Testis (tissue), 3 donors: ENCODE results near the gene POLD4. TPM values are rescaled to one million over a fixed set of nuclear protein-coding genes. Genes with fewer than 3 reads are reported as not detected.

ENCODE experiments used
- DNase-seq: peaks from one replicate; pipeline ENCODE4 v3.0.0-alpha.2; 2019
- H3K27ac ChIP-seq, 2 donors: fragments of 200-600 bp; sonication (generic); one replicate each; pipeline ENCODE4 v1.5.1; 2019
- H3K27me3 ChIP-seq: fragments of 200-600 bp; sonication (generic); one replicate; pipeline ENCODE4 v1.5.1; 2019
- H3K36me3 ChIP-seq: fragments of 200-600 bp; sonication (generic); one replicate; pipeline ENCODE4 v1.5.1; 2017; ENCODE audit warnings: low read depth; ENCODE audit errors: missing control alignments
- H3K4me1 ChIP-seq: fragments of 200-600 bp; sonication (generic); one replicate; pipeline ENCODE4 v1.5.1; 2019
- H3K4me3 ChIP-seq, 2 donors: fragments of 200-600 bp; sonication (generic); one replicate each; pipeline ENCODE4 v1.5.1; 2017 to 2019
- H3K9me3 ChIP-seq: fragments of 200-600 bp; sonication (generic); one replicate; pipeline ENCODE4 v1.5.1; 2017
- CTCF ChIP-seq, 3 experiments: fragments of 450-650 bp in 2 of 3; fragments of 200-600 bp in 1 of 3; sonication (generic) in 1 of 3; IDR thresholded peaks; one replicate each; pipeline ENCODE4 v1.5.1; 2016 to 2019; ENCODE audit warnings: antibody characterized with exemption in 3 of 3, mild to moderate bottlenecking in 2 of 3, moderate library complexity in 1 of 3
- POLR2A ChIP-seq: fragments of 450-650 bp; IDR thresholded peaks from one replicate; pipeline ENCODE4 v1.6.1; 2017; ENCODE audit warnings: antibody characterized with exemption, mild to moderate bottlenecking, moderate library complexity
- WGBS, 2 donors: methylation state at CpG; one replicate each; pipeline ENCODE4 v1.1.5; 2018; 5-methylcytosine and 5-hydroxymethylcytosine counted together
- intact Hi-C: fragments of 100-400 bp; cut with DNase I; formaldehyde crosslinking; loops from one replicate; pipeline ENCODE4 v1.15.1; 2023; ENCODE audit warnings: low total_unique reads
- polyA plus RNA-seq: library from polyadenylated mRNA; stranded (reverse); fragments of 350-450 nt; fragmentation: Illumina TruSeq; extraction: RNeasy Lipid Tissue Mini Kit (QIAGEN cat#74804); gene quantifications from one replicate; pipeline ENCODE4 v1.2.3, GENCODE V29; 2014; ENCODE audit warnings: low read depth, low replicate concordance; ENCODE audit not compliant: insufficient read depth
- small RNA-seq, 2 donors: library from RNA; depleted of rRNA; stranded (forward); fragments of <200 nt; gene quantifications; one replicate each; pipeline ENCODE3, GENCODE V24; 2016
- total RNA-seq, 2 donors: library from RNA; depleted of rRNA; stranded (reverse); fragments of >200 nt; gene quantifications; one replicate each; pipeline ENCODE4 v1.2.3, GENCODE V29; 2016

POLD4 gene
- total and polyA plus RNA-seq, 3 donors from 2014 or later: 53.8 to 59.1 (median 54.6) TPM

- WGBS, 2 donors: 68 to 81% methylated on average over 13 to 15 of the region's 15 CpGs
- Histone ChIP-seq H3K27me3 (no peaks in the 10 kb centered on the region), H3K9me3 (no peaks in the 10 kb centered on the region), H3K4me3 (no peak overlapping the region), H3K4me1 (peaks cover 20% of the 10 kb centered on the region), H3K27ac (no peak overlapping the region), H3K36me3 (no peaks in the 10 kb centered on the region)
- TF ChIP-seq POLR2A: no peak
- no peak for TF ChIP-seq CTCF (IDR thresholded peaks at IDR 0.05)
- intact Hi-C loops: no loop called here
- no peak for DNase-seq
Observed at GRCh38 chr11:67301951-67302516, 51.3 kb downstream of the POLD4 start.

GRCh38 chr11:67301313-67301921 lies 51.9 kb downstream of the POLD4 start:
- 90 to 96% methylated on average over 16 to 28 of the region's 28 CpGs for WGBS, 2 donors
- H3K4me3 ChIP-seq: no peak overlapping the region
- no peak overlapping the region for H3K27ac ChIP-seq

More at GRCh38 chr11:67301313-67301921, 51.9 kb downstream of the POLD4 start:
- no peak for DNase-seq
- TF ChIP-seq CTCF (IDR thresholded peaks at IDR 0.05) (no peak), POLR2A (no peak)
- intact Hi-C loops: no loop called here
- Histone ChIP-seq H3K9me3 (no peaks in the 10 kb centered on the region), H3K4me1 (peaks cover 20% of the 10 kb centered on the region), H3K36me3 (no peaks in the 10 kb centered on the region), H3K27me3 (no peaks in the 10 kb centered on the region)

Small RNA genes lying within 50 kb of the gene (small RNA-seq; reads per million reads assigned to genes)
- gene RN7SKP239 (0 to 0.09 reads per million in 2 donors), gene RNU6-1238P (0 reads per million in 2 donors)

Other genes with a start within 250 kb of the POLD4 start
- 100 to 1,000 TPM; 142 to 169 TPM for gene KDM2A, start 234.3 kb downstream of the POLD4 start, total RNA-seq
- 106 TPM for gene KDM2A, start 234.3 kb downstream of the POLD4 start, polyA plus RNA-seq
- gene GRK2, start 87.1 kb downstream of the POLD4 start, total RNA-seq: 10 to 100 TPM; 64.3 to 87.6 TPM
- 45.6 TPM for gene GRK2, start 87.1 kb downstream of the POLD4 start, polyA plus RNA-seq
- gene ANKRD13D, start 64.2 kb downstream of the POLD4 start, total RNA-seq: 10 to 100 TPM; 66.2 to 73.3 TPM
- 32.8 TPM for gene ANKRD13D, start 64.2 kb downstream of the POLD4 start, polyA plus RNA-seq
- gene SSH3, start 50.0 kb downstream of the POLD4 start, total RNA-seq: 1 to 10 TPM; 6.9 to 9.8 TPM
- 8.6 TPM for gene SSH3, start 50.0 kb downstream of the POLD4 start, polyA plus RNA-seq
- gene CLCF1, start 20.1 kb upstream of the POLD4 start, total RNA-seq: 1 to 10 TPM; 3.7 to 6.8 TPM
- 2.7 TPM for gene CLCF1, start 20.1 kb upstream of the POLD4 start, polyA plus RNA-seq
- gene RAD9A, start 38.4 kb upstream of the POLD4 start, total RNA-seq: 10 to 100 TPM; 35.8 to 46.2 TPM
- gene RAD9A, start 38.4 kb upstream of the POLD4 start, polyA plus RNA-seq: 25.7 TPM
- 100 to 1,000 TPM; 100 to 129 TPM for gene PPP1CA, start 48.3 kb upstream of the POLD4 start, total RNA-seq
- 79.7 TPM for gene PPP1CA, start 48.3 kb upstream of the POLD4 start, polyA plus RNA-seq
- 1 to 10 TPM; 1.8 to 3.8 TPM for gene TBC1D10C, start 50.5 kb upstream of the POLD4 start, total RNA-seq
- 3.3 TPM for gene TBC1D10C, start 50.5 kb upstream of the POLD4 start, polyA plus RNA-seq
- 1 to 10 TPM in 1 of 2 donors, under 1 TPM in 1; 0.74 to 1.3 TPM for gene CARNS1, start 62.1 kb upstream of the POLD4 start, total RNA-seq
- gene CARNS1, start 62.1 kb upstream of the POLD4 start, polyA plus RNA-seq: 1.6 TPM
- 10 to 100 TPM; 46.5 to 47.4 TPM for gene RPS6KB2, start 74.9 kb upstream of the POLD4 start, total RNA-seq
- gene RPS6KB2, start 74.9 kb upstream of the POLD4 start, polyA plus RNA-seq: 30.1 TPM
- gene PTPRCAP, start 84.1 kb upstream of the POLD4 start, total RNA-seq: 1 to 10 TPM; 3.1 to 5.2 TPM
- gene PTPRCAP, start 84.1 kb upstream of the POLD4 start, polyA plus RNA-seq: 5.6 TPM
- 10 to 100 TPM; 34.6 to 48.6 TPM for gene CORO1B, start 89.9 kb upstream of the POLD4 start, total RNA-seq
- 34.3 TPM for gene CORO1B, start 89.9 kb upstream of the POLD4 start, polyA plus RNA-seq
- gene GPR152, start 99.2 kb upstream of the POLD4 start, total RNA-seq: not detected
- not detected for gene GPR152, start 99.2 kb upstream of the POLD4 start, polyA plus RNA-seq
- gene CABP4, start 101.8 kb upstream of the POLD4 start, total RNA-seq: 1 to 10 TPM in 1 of 2 donors, under 1 TPM in 1; 0.87 to 1.2 TPM
- 0.98 TPM for gene CABP4, start 101.8 kb upstream of the POLD4 start, polyA plus RNA-seq
- 100 to 1,000 TPM; 126 to 149 TPM for gene TMEM134, start 115.7 kb upstream of the POLD4 start, total RNA-seq
- gene TMEM134, start 115.7 kb upstream of the POLD4 start, polyA plus RNA-seq: 97.5 TPM
- 10 to 100 TPM; 34.6 to 61.7 TPM for gene AIP, start 129.5 kb upstream of the POLD4 start, total RNA-seq
- 60.7 TPM for gene AIP, start 129.5 kb upstream of the POLD4 start, polyA plus RNA-seq
- 10 to 100 TPM; 15.5 to 23.5 TPM for gene PITPNM1, start 151.8 kb upstream of the POLD4 start, total RNA-seq
- 19.6 TPM for gene PITPNM1, start 151.8 kb upstream of the POLD4 start, polyA plus RNA-seq
- gene CDK2AP2, start 154.6 kb upstream of the POLD4 start, total RNA-seq: 10 to 100 TPM; 26.4 to 38.0 TPM
- 20.9 TPM for gene CDK2AP2, start 154.6 kb upstream of the POLD4 start, polyA plus RNA-seq
- not detected for gene CABP2, start 169.9 kb upstream of the POLD4 start, total RNA-seq
- not detected for gene CABP2, start 169.9 kb upstream of the POLD4 start, polyA plus RNA-seq
- 100 to 1,000 TPM; 117 to 201 TPM for gene GSTP1, start 230.3 kb upstream of the POLD4 start, total RNA-seq
- gene GSTP1, start 230.3 kb upstream of the POLD4 start, polyA plus RNA-seq: 211 TPM